HG03039 (cell line): ENCODE data around the gene ADAM12.

ENCODE experiments used
- ATAC-seq: cut with Tn5 transposase; IDR thresholded peaks from one replicate; pipeline ENCODE4 v1.9.1; 2021; ENCODE audit warnings: mild to moderate bottlenecking, moderate library complexity; ENCODE audit not compliant: unreplicated experiment

ADAM12 gene

DNA sequence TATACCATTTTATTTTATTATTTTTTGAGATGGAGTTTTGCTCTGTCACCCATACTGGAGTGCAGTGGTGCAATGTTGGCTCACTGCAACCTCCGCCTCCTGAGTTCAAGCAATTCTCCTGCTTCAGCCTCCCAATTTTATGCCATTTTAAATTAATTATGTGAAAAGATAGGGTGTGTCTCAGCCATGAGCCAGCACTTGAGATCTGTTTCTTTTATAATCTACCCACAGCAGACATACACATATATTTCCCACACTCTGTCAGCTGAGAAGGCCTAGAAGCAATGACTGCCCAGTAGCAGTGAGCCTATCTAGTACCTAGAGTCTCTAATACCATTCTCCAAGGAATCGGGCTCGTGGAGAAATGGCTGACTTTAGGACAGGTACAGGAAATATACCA is 70.5 kb downstream of the ADAM12 start:
- no peak for ATAC-seq

DNA sequence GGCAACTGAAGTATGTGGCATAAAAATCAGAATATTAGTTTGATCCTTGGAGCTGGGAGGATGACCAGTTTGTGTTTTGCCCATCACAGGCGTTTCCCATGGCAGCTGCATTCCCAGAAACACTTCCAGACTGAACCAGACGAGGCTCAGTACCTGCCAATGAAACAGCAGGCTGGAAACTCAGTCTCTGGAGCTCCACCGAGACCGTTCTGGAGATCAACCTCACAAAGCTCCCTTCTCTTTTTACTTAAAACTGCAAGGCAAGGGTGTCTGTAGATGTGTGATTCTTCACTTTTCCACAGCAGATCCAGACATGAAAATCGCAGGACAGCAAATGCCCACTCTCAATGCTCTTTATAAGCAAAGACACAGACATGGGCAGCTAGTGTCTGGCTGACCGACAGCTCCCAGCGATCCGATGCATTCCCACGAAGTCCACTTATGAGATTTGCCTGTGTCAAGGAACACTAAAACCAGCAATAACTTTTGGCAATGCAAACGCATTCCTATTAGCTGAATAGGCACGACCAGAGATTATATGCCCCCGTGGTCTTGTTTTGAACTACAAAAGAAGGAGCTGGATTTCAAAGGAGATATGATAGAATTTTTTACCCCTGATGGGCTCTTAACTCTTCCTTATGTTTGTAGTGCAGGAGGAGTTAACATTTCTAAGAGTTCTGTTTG is 72.6 kb downstream of the ADAM12 start:
- ATAC-seq: no peak

DNA sequence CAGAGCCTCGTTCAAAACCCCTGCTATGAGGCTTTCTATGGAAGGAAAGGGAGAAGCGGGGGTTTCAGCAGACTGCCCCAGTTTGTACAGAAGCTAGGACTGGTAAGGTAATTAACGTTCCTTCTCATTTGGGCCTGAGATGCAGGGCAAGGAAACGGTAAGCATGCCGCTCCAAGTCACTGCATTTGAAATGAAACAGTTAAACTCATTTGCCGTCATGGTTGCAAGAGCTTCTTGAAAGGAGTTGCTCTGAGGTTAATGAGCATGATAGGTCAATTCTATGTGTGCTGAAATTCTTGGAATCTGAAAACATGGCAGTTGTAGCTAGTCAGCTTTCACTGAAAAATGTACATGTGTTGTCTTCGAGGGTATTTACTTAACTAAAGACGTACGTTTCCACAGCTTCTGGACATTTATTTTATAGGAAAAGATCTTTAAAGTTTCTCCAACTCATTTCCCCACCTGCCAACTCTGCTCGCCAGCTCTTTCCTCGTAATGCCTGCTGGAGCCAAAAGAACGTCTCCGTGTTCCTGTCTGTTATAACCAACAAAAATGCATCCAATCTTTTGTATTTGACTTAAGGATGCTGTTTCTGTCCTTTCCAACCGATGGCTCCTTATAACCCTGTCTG is 73.3 kb downstream of the ADAM12 start:
- ATAC-seq: no peak

GRCh38 chr10:126312167-126312566 is 76.1 kb downstream of the ADAM12 start:
- ATAC-seq: no peak

DNA sequence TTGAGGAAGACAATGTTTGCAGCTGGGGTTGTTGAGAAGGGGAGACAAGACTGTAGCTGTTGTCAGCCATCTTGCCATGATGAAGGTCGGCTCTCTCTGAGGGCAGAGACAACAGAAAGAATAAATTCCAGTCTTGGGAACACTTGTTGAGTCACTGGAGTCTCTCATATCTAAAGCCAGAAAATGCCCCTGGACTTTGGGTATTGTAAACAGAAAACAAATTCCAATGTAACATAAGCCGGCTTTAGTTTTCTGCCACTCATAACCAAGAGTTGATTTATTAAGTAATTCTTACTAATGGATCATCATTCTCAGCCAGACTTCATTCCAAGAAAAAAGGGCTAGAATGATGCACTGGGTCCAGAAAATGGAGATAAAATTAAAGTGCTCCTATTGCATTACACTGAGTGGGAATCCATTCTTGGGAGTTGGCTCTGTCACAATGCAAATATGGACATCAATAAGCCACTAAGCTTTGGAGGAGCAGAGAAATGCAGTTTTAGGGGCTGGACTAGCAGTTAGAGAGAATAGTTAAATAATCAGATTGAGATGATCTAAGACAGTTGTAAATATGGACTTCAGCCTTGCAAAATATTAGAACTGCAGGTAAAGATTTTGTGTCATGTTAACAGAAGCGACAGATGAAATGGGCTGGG is 78.9 kb downstream of the ADAM12 start:
- ATAC-seq: no peak

DNA sequence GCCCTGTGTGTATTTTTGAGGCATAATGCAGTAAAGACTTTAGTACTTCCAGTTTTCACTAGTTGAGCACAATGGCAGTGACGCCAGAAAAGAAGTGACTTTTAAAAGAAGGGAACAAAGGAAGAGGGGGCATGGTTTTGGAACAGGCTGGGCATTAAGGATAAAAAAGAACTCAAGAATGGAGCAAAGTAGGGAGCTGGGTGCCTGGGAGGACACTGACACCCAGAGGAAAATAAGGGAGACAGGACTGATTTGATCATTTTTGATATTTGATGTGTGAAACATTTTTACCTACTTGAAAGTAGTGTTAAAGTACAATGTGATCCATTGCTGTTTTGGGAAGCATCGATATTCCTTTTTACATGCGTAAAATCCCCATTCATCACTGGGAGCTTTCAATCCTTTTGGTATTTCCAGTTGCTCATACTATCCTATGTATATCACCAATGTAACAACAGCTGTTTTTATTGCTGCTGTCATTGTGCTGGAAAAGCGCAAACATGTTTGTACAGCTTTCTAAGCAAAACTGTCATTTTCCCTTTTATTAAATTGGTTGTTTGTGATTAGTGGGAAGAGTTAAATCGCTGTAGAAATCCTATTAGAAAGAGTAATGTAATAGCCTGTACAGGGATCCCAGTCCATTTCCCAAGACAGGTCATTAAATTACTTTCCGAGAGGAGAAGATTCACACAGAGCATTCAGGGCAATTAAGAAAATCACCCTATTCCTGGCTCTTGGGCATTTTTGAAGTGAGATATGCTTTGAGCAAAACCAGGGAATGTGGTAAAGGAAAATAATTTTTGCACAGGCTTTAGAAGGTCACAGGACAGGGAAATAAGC is 85.2 kb downstream of the ADAM12 start:
- ATAC-seq: no peak

GRCh38 chr10:126302476-126302756 is 85.9 kb downstream of the ADAM12 start:
- ATAC-seq: no peak

DNA sequence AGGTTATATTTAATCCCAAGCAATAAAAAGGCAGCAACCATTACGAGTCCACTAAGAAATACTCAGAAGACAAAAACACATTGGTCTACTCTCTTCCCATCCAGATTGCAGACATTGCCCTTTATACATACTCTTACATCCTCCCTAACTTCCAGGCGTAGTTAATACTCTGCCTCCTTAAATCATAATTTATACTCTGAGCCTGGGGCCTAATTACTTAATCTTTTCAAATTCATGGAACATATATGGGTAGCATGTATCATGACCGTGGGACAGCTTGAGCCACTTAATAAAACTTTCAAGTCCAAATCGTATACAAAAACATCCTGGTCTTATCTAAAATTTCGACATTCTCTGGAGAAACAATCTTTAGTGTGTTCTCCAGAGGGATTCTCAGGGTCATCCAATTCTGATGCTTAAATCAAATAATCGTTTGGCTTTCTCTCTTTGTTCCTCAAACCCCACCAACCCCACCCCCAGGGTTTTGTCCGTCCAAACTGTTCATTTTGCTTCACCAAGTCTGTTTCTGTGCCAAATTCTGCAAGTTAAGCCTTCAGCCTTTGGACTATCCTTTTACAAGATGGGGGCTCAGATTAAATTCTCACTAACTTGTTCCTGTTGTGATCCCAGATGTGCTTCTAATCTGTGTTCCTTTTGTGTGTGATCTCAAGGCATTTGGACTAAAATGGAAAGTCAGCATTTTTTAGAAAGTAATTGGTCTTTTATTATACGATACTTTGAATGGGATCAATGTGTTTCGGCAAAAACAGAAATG is 86.4 kb downstream of the ADAM12 start:
- ATAC-seq: no peak

GRCh38 chr10:126294451-126294850 is 93.8 kb downstream of the ADAM12 start:
- no peak for ATAC-seq

DNA sequence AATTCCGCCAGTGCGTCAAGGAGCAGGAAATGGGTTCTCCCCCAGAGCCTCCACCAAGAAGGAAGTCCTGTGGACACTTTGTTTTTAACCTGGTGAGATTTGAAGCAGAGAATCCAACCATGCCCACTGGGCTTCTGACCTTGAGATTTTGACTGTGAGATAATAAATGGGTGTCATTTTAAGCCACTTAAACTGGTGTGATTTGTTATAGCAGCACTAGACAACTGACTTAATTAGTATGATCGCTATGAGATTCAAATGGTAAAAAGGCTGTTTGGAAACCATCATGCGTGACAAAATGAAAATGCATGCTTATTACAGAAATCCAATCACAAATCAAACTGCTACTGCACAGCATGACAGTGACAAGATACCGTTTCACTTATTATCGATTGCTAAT is 98.0 kb downstream of the ADAM12 start:
- no peak for ATAC-seq

- ATAC-seq: no peak
Observed at GRCh38 chr10:126288547-126289493, 99.5 kb downstream of the ADAM12 start.

DNA sequence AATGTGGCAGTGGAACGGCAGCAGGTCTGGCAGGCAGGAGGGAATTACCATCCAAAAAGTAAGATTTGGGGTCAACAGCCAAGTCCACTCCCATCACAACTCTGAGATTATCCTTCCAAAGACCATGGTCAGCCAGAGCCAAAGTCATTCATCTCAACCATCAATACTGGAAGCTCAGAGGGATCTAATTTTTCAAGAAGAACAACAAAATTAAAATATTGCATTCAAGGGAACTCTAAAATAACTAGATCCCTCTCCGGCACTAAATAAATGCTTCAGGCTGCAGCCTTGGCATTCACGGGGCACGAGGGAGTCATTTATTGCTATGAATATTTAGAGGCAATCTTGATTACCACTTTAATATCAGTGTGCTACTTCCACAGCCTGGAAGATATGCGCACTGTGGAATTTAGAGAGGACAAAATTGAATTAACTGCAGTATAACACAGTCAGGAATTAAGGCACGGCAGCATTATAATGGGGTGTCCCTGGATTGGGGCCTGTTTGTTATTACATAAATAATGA is 102.0 kb downstream of the ADAM12 start:
- no peak for ATAC-seq

- ATAC-seq: no peak
Observed at GRCh38 chr10:126283307-126283706, 105.0 kb downstream of the ADAM12 start.

- no peak for ATAC-seq
Observed at GRCh38 chr10:126278851-126279250, 109.4 kb downstream of the ADAM12 start.

- ATAC-seq: no peak
Observed at GRCh38 chr10:126277181-126277580, 111.1 kb downstream of the ADAM12 start.

DNA sequence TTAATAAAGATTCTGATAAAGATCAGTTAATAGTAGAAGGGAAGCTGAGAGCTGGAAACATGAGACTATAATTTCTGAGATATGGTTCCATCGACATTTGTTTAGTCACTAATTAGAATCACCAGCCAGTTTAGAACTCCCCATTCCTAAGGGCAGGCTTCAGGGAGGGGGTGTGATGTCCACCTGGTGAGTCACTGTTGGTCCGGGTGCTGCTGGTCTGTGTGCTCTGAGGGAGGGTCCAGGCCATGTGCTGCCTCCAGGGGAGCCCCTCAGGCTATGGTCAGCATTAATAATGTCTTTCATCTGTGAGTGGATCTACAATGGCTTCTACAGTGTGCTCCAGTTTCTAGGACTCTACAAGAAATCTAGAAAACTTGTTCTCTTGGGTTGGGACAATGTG is 115.8 kb downstream of the ADAM12 start:
- no peak for ATAC-seq

DNA sequence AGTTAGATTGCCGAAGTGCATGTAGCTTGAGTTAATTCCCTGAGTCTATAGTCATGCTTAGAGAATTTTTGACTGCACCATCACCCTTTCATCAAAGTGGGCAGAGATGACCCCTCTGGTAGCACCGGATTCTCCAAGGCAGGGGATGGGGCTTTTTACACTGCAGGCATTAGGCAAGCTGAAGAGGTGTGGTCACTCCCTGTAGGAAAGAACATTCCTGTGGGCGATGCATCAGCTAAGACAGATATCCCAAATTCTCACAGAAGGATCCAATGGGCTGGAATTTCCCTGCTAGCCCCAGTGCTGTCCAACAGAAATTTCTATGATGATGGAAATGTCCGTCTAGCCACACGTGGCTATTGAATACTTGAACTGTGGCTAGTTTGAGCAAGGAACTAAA is 118.2 kb downstream of the ADAM12 start:
- ATAC-seq: no peak

DNA sequence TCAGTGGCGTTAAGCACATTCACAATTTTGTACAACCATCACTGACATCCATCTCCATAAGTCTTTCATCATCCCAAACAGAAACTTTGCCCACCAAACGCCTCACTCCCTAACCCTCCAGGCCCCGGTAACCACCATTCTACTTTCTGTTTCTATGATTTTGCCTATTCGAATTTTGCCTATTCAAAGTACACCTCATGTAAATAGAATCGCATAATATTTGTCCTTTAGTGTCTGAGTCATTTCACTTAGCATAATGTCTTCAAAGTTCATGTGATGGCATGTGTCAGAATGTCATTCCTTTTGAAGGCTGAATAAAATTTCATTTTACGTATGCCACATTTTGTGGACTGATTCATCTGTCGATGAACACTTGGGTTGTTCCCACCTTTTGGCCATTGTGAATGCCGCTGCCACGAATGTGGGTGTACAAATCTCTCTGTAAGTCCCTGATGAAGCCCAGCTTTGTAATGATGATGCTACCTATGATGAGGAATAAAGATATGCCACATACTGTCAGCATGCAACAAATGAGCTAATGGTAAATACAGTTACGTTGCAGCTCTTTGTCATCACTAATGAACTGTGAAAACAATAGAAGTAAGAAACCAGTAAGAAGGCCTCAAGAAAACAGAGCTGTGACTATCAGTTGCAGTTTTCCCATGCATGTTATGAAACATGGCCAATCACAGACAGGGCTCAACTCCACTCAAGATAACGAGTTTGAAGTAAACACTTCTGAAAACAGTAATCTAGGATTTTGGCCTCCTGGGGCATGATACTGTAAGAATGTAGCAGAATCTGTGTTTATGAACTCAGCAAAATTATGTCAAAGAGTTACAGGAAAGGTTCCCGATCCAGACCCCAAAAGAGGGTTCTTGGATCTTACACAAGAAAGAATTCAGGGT is 120.0 kb downstream of the ADAM12 start:
- no peak for ATAC-seq
